Brain microvascular endothelial cell (primary cell): ENCODE data around the gene TMEM89.

Experiments
- DNase-seq: peaks from one replicate; pipeline ENCODE4 v3.0.0-alpha.2; 2020
- H3K27ac ChIP-seq: fragments of 250-450 bp; sonication (Bioruptor Pico); 2 replicates; pipeline ENCODE4 v1.5.1; 2020; ENCODE audit warnings: mild to moderate bottlenecking, moderate library complexity
- H3K27me3 ChIP-seq: fragments of 250-450 bp; sonication (Bioruptor Pico); replicated peaks from 2 replicates; pipeline ENCODE4 v1.5.1; 2020; ENCODE audit warnings: mild to moderate bottlenecking
- H3K36me3 ChIP-seq: fragments of 250-450 bp; sonication (Bioruptor Pico); replicated peaks from 2 replicates; pipeline ENCODE4 v1.5.1; 2020; ENCODE audit warnings: mild to moderate bottlenecking
- H3K4me3 ChIP-seq: 2 replicates; pipeline ENCODE4 v1.5.1; 2011; ENCODE audit warnings: low read depth, mild to moderate bottlenecking, control low read depth, low read length, moderate library complexity
- in situ Hi-C: cut with HindIII; loops from 2 replicates; pipeline ENCODE4 v1.10.0; 2017; ENCODE audit warnings: low sequenced_read_pairs, low pct_ligation_motif_present
- TF ChIP-seq, protein P1 (sequence below): IDR thresholded peaks from 2 replicates; pipeline ENCODE4 v1.5.1; 2011; ENCODE audit warnings: low read depth, mild to moderate bottlenecking, moderate library complexity, low read length, control low read depth, inconsistent platforms; ENCODE audit errors: missing control alignments

The TMEM89 gene

DNA sequence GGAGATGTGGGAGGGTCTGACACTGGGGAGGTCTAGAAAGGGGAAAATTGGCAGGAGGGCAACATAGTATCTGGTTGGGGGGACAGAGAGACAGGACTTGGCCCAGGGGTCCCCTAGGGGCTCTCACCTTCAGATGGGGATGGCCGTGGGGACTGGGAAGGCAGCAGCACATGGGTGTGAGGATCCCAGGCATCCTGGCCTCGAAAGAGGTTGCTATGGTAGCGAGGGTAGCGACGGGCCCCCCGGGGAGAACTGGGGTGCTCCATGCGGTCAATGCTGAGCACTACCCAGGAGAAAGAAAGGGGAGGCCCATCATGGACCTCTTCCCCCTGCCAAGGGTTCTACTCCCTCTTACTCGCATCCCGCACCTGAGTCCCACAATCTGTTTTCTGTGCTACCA, 26.1 kb upstream of the TMEM89 start:
- H3K27me3 ChIP-seq = no peaks in the 10 kb centered on the region
- H3K36me3 ChIP-seq = no peaks in the 10 kb centered on the region
- H3K27ac ChIP-seq = no peak overlapping the region
- TF ChIP-seq, protein P1, sequence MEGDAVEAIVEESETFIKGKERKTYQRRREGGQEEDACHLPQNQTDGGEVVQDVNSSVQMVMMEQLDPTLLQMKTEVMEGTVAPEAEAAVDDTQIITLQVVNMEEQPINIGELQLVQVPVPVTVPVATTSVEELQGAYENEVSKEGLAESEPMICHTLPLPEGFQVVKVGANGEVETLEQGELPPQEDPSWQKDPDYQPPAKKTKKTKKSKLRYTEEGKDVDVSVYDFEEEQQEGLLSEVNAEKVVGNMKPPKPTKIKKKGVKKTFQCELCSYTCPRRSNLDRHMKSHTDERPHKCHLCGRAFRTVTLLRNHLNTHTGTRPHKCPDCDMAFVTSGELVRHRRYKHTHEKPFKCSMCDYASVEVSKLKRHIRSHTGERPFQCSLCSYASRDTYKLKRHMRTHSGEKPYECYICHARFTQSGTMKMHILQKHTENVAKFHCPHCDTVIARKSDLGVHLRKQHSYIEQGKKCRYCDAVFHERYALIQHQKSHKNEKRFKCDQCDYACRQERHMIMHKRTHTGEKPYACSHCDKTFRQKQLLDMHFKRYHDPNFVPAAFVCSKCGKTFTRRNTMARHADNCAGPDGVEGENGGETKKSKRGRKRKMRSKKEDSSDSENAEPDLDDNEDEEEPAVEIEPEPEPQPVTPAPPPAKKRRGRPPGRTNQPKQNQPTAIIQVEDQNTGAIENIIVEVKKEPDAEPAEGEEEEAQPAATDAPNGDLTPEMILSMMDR = no peak
- H3K4me3 ChIP-seq = no peak overlapping the region
- no peak for DNase-seq
- in situ Hi-C loops = no loop called here

DNA sequence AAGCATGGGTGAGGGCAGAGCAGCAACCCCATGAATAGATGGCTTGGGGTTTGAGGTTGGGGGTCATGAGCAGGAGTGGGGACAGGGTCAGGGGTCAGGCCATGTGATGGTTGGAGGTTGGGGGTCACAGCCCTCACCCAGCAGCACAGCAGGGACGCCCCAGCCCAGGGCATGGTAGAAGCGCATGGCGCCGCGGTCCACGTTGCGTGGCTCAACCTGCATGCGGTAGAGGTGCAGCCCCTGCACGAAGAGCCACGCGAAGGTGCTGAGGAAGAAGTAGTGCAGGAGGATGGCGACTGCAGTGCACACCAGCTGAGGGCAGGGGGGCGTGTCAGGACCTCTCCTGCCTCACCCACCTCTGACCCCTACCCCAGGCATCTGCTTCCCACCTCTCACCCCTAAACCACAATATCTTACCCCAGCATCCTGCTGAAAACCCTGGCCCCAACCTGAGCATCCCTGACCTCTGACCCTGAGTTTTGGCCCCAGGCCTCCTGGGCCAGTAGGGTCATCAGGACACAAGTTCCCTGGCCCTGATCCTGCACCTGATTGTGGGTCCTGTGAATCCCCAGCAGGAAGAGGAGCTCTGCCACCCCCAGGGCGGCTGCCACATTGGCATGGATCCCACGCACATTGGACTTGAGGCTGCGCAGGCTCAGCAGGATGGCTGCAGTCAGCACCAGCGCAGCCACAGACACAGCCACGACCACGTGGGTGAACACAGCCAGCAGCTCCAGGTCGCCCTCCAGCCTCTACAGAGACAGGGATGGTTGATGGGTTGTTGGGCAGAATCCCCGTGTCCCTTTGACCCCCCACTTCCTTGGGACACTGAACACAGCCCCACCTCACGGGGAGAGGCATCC, 23.6 kb upstream of the TMEM89 start:
- Histone ChIP-seq H3K36me3 (no peaks in the 10 kb centered on the region), H3K27ac (no peak overlapping the region), H3K4me3 (no peak overlapping the region), H3K27me3 (no peaks in the 10 kb centered on the region)
- DNase-seq = no peak
- TF ChIP-seq, protein P1 = no peak
- in situ Hi-C loops = no loop called here

DNA sequence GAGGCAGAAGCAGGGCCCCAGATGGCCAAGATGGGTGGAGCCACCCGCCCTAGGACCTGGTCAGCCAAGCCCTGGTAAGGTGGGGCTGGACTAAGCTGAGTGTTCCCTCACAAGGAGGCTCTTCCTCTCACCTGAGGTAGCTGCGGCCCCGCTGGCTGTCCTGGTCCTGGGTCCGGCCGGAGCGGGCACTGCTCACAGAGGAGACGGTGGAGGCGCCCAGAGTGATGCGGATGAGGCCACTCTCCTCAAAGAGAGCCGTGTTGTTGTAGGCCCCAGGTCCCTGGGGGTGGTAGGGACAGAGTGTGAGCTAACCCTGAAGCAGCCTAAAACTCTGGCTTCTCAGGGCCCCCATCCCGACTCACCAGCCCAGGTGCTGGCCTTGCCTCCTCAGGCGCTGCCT, 21.0 kb upstream of the TMEM89 start:
- TF ChIP-seq, protein P1 = no peak
- no peaks in the 10 kb centered on the region for H3K36me3 ChIP-seq
- H3K27ac ChIP-seq = no peak overlapping the region
- in situ Hi-C loops = no loop called here
- no peaks in the 10 kb centered on the region for H3K27me3 ChIP-seq
- H3K4me3 ChIP-seq = no peak overlapping the region
- DNase-seq = no peak

DNA sequence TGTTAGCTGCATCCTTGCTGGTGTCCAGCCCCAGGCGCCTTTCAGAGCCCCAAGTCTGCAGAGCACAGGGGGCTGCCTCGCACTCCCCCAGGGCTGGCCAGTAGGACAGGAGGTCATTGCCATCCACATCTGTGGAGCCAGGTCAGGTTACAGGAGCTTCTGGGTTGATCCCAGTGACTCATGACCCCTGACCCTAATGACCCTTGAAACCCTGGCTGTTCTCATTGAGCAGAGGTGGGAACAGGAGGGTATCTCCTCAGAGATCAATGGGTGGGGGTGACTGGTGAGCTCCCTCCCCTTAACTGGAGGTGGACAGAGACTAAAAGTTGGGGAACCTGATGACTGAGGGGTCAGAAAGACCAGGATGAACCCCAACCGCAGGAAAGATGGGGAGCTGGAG, 19.8 kb upstream of the TMEM89 start:
- Histone ChIP-seq H3K27ac (no peak overlapping the region), H3K4me3 (no peak overlapping the region), H3K36me3 (no peaks in the 10 kb centered on the region), H3K27me3 (no peaks in the 10 kb centered on the region)
- in situ Hi-C loops = no loop called here
- DNase-seq = no peak
- TF ChIP-seq, protein P1 = no peak

DNA sequence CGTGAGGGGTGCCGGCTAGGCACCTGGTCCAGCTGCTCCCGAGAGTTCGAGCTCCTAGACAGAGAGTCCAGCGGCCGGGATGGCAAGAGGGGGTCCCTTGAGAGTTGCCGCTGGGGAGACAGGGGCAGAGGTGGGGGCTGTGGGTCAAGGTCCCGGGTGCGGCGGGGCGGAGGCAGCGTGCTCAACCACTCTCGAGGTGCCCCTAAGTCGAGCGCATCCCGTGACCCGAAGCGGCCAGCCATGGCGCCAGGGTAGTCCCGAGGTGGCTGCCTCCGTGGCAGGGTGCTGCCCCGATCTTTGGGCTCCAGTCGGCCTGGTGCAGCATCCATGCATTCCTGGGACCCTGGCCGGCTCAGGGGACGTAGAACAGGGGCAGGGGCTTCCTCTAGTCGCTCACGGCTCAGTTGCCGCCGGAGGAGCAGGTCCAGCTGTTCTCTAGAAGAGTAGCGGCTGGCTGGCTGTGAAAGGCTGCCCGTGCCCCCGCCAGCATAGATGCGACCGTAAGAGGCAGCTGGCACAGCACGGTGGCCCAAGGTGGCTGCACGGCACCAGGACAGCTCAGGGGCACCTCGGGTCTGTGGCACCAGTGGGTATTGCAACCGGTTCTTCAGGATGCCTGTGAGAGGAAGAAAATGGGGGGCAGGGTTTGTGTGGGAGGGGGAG, 18.5 kb upstream of the TMEM89 start:
- Histone ChIP-seq H3K4me3 (no peak overlapping the region), H3K27ac (no peak overlapping the region), H3K27me3 (no peaks in the 10 kb centered on the region), H3K36me3 (no peaks in the 10 kb centered on the region)
- DNase-seq = no peak
- TF ChIP-seq, protein P1 = no peak
- in situ Hi-C loops = no loop called here

DNA sequence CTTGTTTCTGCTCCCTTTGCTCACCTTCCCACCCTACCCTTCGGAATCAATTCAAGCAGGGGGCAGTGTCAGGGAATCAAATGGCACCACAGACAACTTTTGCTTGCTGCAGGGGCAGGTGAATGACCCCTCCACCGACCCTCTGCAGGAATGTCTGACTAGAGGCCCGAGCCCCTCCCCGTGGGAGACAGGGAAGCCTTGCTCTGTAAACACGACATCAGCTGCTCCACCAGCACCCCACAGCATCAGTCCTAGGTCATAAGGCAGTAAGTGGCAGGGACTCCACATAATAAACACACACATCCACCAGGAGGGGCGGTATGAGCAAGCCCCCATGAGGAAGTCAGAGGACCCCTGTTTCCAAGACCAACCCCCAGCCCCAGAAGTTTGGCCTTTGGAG, 15.7 kb upstream of the TMEM89 start:
- in situ Hi-C loops = no loop called here
- H3K36me3 ChIP-seq = no peaks in the 10 kb centered on the region

More for the DNA sequence above, 15.7 kb upstream of the TMEM89 start:
- Histone ChIP-seq H3K27ac (no peak overlapping the region), H3K4me3 (no peak overlapping the region), H3K27me3 (no peaks in the 10 kb centered on the region)
- DNase-seq = no peak
- TF ChIP-seq, protein P1 = peak; percentile 8
